DMS53 treated with DMSO at 0.1 percent for 48 hours (cell line): ENCODE data around the gene SBF2.
"Not testable (repeated sequence)": the region's sequence is repeated elsewhere in the genome, so short reads cannot be mapped to it uniquely, and the experiment has no call there.

Experiments
- DNase-seq: peaks from one replicate; lab custom pipeline; 2025; ENCODE audit not compliant: unreplicated experiment; lab: John Stamatoyannopoulos, UW

The SBF2 gene

DNA sequence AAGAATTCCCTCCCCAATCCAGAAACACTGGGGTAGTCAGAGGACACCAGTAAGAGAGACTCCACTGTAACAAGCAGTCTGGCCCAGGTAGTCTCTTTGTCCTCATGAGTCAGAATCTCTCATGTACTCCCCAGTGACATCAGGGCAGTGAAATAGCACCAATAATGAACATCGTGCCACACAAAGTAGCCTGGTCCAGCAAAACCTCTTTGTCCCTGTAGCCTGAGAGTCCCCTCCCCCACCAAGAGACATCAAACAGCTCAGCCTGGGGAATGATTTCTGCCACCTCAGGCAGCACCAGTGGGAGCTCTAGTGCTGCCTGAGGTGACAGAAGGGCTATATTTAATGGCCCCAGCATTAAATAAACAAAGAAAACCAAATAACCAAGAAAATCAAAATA is 88.1 kb downstream of the SBF2 start:
- DNase-seq = no peak

DNA sequence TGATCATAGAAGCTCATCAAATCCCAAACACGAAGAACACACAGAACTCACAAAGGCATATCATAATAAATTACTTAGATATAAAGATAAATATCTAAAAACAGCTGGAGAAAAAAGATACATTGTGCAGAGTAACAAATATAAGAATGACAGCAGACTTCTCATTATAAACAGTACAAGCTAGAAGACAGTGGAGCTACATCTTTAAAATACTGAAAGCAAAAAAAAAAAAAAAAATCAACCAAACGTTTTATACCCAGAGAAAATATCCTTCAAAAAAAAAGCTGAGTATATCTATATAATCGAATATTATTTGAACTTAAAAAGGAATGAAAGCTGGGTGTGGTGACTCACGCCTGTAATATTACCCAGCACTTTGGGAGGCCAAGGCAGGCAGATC is 90.0 kb downstream of the SBF2 start:
- DNase-seq = no peak

DNA sequence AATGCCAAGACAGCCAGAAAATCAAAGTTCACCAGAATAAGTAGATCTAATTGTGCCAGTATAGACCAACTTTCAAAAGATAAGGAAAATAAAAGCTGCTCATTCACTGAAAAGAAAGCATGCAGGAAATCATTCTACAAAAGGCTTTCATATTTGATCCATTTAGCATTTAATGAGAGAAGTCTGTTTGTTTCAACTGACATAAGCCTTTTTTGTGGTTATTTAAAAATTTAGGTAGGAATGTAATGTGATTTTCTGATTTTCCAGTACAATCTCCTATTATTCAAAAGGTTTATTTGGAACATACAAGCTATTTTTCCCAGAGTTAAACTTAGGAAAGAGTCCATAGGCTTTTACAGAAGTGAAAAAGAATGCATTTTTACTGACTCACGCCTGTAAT is 92.7 kb downstream of the SBF2 start:
- DNase-seq = no peak

DNA sequence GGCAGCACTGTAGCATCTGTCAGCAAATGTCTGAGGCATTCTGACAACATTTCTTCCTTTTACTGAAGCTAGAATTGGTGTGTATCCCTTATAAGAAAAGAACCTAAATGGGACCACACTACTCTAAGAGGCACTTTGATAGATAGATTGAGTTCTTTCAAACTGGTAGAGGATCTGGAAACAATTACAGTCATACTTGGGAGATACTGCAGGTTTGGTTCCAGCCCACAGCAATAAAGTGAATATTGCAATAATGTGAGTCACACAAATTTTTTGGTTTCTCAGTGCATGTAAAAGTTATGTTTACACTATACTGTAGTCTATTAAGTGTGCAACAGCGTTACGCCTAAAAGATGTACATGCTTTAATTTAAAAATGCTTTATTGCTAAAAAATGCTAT is 96.9 kb downstream of the SBF2 start:
- no peak for DNase-seq

DNA sequence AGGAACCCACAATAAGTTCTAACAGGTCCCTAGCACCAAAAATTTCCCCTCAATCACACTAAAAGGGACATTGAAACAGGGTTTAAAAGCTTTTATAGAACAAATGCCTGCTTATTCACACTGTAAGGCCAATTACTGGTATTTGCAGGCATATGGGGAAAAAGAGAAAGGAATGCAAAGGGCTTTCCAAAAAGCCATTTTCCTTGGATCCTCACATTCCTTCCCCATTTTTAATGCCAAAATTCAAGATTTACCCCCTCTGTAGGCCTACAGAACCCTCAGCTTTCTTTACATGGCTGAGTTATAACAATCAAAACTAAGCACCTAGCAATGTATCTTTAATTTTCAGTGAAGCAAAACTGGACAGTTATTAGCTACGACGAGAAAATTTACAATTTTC is 102.0 kb downstream of the SBF2 start:
- no peak for DNase-seq

DNA sequence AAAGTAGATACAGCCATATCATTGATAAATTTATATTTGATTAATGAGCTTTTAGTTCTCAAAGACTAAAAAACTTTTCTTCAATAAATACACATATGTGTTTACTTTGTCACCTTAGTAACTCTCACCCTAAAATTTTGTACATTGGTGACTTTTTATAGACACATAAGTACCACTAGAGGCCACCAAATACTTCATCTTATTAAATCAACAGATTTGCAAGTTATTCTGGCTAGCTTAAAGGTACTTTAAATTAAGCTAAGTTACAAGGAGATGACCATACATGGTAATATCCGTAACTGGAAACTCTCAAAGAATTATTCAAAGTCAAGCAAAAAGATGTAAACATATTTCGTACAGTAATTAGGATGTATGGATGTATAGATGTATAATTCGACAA is 112.2 kb downstream of the SBF2 start:
- DNase-seq = no peak

DNA sequence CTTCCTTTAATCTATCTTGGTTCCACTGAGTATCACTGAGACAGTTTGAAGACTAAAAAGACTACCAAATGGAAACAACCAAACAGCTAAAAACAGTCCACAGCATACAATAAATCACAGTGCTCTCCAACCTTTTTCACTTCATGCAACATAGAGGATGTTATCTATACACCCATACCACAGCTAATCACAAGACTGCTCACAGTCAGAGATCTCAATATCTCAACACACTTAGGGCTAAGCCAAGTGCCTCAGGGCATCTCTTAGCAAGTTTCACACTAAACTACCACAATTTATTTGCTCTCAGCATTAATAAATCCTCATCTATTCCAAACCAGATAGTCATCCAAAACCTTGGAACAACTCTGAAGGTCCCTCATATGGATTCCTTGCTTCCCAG is 129.4 kb downstream of the SBF2 start:
- no peak for DNase-seq

DNA sequence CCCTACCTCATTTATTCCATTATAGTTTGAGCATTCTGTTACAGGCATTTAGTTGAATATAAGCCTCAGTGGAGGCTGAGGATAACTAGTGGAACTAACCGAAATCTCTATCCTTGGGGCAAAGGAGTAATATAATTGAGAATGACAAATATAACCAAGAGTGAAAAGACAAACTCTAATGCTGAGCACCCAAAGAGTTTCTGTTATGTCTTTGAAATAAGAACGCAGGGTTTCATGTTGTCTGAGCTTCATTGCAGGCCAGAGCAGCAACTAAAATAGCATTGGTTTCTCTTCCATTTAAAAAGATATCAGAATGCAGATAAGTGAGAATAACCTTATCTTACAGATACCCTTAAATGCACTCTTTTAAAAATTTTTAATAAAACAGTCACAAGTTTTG is 131.8 kb downstream of the SBF2 start:
- no peak for DNase-seq

DNA sequence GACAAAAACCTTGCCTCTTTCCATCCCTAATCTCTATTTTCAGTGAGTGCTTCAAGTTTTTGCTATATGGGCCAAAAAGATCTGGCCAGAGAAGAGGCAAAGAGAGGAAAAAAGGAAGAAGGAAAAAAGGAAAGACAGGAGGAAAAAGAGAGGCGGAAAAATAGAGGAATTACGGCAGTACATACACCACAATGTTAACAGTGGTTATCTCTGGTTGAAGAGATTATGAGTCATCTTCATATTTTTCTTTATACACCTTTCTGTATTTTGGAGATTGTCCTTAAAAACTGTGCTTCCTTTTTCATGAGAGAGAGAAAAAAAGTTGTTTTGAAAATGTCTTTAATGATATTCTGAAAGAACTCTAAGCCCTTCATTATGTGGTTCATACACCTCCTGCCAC is 133.7 kb downstream of the SBF2 start:
- no peak for DNase-seq

DNA sequence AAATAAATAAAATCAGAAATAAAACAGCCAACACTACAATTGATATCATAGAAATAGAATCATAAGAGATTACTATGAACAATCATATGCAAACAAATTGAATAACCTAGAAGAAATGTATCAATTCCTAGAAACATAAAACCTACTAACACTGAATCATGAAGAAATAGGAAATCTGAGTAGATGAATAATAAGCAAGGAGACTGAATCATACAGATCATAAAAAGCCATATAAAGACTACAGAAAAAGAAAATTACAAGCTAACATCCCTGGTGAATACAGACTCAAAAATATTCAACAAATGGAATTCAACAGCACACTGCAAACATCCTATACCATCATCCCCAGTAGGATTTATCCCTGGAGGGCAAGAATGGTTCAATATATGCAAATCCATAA is 135.6 kb downstream of the SBF2 start:
- no peak for DNase-seq

DNA sequence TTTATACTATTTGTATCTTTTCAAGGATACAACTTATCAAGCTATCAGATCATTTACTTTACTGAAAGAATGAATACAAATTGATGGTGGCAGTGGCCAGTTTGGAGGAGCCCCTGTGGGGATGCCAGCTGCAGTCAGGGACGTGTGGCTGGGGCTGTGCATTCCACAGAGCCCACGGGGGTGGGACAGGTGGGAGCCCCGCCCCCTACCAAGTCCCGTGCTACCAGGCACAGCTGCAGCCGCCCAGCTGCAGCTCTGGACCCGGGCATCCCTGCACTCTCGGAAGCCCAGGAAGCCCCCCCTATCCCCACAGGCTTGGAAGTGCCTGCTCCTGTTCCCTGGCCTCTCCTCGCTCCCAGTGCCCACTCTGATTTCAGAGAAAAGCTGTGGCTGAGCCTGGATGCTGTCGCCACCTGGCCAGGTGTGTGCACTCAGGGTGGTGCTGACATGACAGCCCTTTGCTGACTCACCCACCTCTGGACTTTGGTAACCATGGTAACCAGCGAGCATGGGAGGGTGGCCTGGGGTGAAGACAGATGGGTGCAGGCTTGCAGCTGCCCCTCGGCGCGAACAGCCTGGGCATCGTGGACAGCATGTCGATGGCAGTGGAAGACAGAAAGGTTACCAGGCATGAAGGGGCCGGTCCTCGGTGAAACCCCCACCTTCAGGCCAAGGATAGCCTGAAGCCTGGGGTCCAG is 138.1 kb downstream of the SBF2 start:
- peak; percentile 87 for DNase-seq

DNA sequence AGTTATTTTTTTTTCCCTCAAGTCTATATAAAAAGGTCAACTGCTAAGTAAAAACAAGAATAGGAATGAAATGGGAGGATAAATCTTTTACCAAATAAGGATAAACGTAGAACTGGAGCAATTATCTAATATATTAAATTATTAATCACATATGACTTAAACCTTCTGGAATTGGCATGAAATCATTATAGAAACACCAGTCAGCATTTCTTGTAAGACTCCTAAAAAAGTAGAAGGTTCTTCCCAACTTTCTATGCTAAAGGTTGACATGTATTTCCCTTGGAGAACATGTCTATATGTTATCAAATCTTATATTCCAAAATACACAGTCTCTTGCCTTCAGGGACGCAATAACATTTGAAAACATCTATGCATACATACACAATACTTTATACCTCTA is 143.2 kb downstream of the SBF2 start:
- no peak for DNase-seq

DNA sequence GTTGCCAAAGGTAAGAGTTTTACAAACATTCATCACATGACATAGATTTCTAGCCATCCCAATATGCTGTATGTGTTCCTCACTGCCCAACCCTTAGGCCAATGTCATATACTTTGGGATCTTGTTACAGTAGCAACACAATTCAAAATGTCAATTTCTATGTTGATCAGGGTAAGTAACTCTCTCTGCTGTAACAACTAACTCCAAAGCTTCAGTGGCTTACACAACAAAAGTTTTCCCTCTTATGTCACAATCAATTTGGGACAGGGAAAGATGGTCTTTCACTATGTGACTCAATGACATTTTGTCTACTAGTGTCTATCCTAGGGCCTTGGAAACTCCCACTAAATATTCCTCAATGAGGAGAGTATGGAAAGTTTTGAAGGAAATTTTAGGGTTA is 144.5 kb downstream of the SBF2 start:
- no peak for DNase-seq

DNA sequence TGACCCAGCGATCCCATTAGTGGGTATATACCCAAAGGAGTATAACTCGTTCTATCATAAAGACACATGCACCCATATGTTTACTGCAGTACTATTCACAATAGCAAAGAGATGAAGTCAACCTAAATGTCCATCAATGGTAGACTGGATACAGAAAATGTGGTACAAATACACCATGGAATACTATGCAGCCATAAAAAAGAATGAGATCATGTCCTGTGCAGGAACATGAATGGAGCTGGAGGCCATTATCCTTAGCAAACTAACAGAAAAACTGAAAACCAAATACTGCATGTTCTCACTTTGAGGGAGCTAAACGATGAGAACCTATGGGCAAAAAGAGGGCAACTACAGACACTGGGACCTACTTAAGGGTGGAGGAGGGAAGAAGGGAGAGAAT is 146.8 kb downstream of the SBF2 start:
- DNase-seq = no peak

DNA sequence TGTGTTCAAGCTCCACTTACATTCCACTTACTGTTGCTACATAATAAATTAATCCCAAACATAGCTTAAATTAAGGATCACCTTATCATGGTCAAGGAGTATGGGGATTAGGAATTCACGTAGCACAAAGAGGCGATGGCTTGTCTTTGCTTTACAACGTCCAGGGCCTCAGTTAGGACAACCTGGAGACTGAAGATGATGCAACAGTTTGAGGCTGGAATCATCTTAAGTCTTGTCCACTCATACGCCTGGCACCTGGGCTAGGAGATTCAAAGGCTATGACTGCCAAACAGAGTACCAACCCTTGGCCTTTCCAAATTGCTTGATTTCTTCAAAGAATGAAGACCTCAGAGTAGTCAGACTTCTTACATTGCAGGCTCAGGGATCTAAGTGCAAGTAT is 149.1 kb downstream of the SBF2 start:
- no peak for DNase-seq

DNA sequence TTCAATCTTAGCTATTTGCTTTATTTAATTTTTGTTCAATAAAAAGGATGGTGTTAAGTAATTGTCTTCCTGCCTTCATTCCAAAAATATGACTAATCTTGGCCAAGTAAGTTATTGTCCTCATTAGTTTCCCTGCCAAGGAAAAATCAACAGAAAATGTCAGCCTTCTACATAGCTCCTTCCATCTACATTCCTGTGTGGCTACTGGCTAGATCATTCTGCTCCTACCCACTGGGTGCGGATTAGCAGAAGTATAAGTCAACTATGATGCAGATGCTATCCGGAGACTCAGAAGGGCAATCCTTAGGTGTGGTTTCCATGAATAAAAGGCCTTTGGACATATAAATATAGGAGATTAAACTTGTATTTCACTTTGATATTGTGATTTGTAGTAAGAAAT is 154.4 kb downstream of the SBF2 start:
- DNase-seq = no peak

DNA sequence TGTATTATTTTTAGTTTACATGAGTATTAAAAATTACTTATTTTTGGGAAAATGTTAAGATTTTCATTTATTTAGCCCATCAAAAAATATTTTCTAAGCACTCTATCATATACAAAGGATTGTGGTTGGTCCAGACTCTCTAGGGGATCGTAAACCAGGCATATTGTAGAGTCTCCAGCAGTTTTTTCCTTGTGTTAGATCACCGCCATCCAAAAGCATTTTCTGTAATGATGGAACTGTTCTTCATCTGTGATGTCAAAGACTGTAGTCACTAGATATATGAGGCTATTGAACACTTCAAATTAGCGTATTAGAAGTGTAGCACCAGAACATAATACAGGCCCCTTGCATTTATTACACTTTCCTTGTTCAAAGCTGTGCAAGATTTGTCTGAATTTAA is 154.9 kb downstream of the SBF2 start:
- no peak for DNase-seq

DNA sequence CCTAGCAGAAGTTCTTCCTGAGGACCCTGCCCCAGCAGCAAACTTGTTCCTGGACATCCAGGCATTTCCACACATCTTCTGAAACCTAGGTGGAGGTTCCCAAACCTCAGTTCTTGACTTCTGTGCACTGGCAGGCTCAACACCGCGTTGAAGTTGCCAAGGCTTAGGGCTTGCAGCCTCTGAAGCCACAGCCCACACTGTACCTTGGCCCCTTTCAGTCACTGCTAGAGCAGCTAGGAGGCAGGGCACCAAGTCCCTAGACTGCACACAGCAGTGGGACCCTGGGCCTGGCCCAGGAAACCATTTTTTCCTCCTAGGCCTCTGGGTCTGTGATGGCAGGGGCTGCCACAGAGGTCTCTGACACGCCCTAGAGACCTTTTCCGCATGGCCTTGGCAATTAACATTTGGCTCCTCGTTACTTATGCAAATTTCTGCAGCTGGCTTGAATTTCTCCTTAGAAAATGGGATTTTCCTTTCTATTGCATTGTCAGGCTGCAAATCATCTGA is 159.0 kb downstream of the SBF2 start:
- DNase-seq = no peak

DNA sequence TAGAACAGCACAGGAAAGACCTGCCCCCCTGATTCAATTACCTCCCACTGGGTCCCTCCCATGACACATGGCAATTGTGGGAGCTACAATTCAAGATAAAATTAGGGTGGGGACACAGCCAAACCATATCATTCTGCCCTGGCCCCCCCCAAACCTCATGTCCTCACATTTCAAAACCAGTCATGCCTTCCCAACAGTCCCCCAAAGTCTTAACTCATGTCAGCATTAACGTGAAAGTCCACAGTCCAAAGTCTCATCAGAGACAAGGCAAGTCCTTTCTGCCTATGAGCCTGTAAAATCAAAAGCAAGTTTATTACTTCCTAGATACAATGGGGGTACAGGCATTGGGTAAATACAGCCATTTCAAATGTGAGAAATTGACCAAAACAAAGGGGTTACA is 159.8 kb downstream of the SBF2 start:
- not testable (repeated sequence) for DNase-seq

DNA sequence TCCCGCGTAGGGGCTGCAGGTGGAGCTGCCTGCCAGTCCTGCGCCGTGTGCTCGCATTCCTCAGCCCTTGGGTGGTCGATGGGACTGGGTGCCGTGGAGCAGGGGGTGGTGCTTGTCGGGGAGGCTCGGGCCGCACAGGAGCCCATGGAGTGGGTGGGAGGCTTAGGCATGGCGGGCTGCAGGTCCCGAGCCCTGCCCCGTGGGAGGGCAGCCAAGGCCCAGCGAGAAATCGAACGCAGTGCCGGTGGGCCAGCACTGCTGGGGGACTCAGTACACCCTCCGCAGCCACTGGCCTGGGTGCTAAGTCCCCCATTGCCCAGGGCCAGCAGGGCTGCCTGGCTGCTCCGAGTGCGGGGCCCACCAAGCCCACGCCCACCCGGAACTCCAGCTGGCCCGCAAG is 160.8 kb downstream of the SBF2 start:
- DNase-seq = not testable (repeated sequence)

DNA sequence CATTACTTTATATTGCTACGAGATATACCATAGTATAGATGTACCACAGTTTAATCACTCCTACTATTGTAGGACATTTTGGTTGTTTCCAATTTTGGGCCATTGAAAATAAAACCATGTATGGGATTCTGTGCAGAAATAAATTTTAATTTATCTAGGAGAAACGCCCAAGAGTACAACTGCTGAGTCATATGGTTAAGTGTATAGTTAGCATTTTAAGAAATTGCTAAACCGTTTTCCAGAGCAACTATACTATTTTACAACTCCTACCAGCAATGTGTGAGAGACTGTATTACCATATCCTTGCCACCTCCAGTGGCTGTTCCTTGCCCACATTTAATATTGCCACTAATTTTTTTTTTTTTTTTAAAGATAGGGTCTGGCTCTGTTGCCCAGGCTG is 163.1 kb downstream of the SBF2 start:
- DNase-seq = no peak

DNA sequence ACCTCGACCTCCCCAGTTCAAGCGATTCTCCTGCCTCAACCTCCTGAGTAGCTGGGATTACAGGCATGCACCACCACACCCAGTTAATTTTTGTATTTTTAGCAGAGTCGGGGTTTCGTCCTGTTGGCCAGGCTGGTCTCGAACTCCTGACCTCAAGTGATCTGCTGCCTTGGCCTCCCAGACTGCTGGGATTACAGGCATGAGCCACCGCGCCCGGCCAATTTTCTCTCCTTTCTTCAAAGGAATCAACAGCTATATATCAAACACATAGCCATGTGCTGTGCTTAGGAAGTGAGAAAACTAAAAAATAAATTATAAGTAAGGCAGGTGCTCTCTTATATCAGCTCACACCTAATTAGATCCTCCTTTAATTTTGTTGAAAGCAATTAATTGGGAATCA is 164.8 kb downstream of the SBF2 start:
- DNase-seq = not testable (repeated sequence)

DNA sequence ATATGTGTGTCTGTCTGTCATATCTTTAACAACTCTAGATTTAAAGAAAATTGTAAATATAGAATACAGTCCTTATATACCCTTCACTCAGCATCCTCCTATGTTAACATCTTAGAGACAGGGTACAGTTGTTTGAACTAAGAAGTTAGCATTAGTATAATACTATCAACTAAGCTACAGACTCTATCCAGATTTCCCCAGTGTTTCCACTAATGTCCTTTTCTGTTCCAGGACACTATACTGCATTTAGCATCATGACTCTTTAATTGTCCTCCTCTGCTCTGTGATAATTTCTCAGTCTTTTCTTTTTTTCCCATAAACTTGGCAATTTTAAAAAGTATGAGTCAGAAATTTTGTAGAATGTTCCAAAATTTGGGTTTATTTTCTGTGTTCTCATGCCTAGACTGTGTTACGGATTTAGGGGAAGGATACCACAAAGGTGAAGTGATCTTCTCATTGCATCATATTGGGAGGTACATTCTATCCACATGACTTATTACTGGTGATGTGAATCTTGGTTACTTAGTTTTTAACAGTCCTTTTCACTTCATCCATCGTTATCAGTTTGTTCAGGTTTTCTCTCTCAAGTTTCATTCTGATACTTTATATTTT is 168.4 kb downstream of the SBF2 start:
- DNase-seq = no peak
